A673 (cell line): ENCODE results near the gene SNX27.

Experiments
- CTCF ChIP-seq: fragments of 300-800, 200-600 bp; sonication (generic); conservative IDR thresholded peaks from 2 replicates; pipeline ENCODE4 v1.5.1; 2017; ENCODE audit warnings: low read depth, mild to moderate bottlenecking, antibody characterized with exemption, low read length, moderate library complexity, mixed read lengths
- EZH2 ChIP-seq: fragments of 200-600 bp; sonication (generic); IDR thresholded peaks from 2 replicates; pipeline ENCODE4 v1.6.1; 2017; ENCODE audit warnings: borderline replicate concordance, low read depth, mild to moderate bottlenecking, mixed read lengths, antibody characterized with exemption, low read length; ENCODE audit not compliant: poor library complexity, severe bottlenecking

DNA sequence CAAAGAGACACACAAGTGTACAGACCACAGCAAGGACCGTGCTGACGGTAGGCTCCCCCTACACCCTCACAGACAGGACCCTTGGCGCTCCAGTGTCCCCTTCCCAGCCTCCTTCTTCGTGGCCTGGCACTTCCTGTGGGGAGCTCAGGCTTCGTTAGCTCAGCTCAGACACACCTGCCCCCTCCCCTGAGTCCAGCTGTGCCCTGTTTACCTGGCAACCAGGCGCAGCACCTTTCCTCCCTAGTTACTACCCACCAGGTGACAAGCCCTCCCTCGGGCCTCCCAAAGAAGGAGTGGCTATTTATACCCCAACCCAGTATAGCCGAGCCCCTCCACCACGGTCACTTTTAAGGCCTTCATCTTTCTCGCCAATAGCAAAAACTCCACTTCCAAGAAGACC is 100.1 kb downstream of the SNX27 start:
- TF ChIP-seq CTCF = no peak
- no peak for TF ChIP-seq EZH2
